ENCODE measurements around the gene NRXN2. TPM values are rescaled to one million over a fixed set of nuclear protein-coding genes. Genes with fewer than 3 reads are reported as not detected.

The NRXN2 gene
- total and polyA plus RNA-seq, 5 donors from 2014 or later: 0.42 TPM; not detected in 4

DNA sequence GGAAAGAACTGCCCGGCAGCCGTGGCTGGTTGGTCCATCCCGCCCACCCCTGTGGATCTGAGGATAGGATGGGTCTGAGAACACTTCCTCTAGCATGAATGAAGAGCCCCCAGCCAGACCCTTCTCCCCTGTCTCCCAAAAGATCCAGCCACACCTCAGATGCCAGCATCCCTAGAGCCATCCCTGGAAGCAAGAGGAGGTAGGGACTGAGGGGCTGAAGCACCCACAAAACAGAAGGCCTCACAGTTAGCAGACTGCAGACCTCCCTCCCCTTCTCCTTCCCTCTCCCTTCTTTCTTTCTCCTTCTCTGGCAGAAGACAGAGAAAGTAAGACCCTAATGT, 1.7 kb downstream of the NRXN2 start:
- Histone ChIP-seq H3K4me1 (ENCODE audit: control insufficient read depth, insufficient read depth, low read length, poor library complexity, severe bottlenecking) (peaks cover 7% of the 10 kb centered on the region), H3K27ac (ENCODE audit: insufficient read depth, low read length, poor library complexity, severe bottlenecking) (no peak overlapping the region), H3K36me3 (ENCODE audit: control insufficient read depth, insufficient read depth, low read length) (no peaks in the 10 kb centered on the region), H3K9me3 (ENCODE audit: control insufficient read depth in 2 of 2, low read length in 2 of 2) (no peaks in the 10 kb centered on the region), H3K27me3 (ENCODE audit: control insufficient read depth, insufficient read depth, low read length) (no peaks in the 10 kb centered on the region), H3K4me3 (ENCODE audit: low read depth, low read length) (no peak overlapping the region)
- Mint-ChIP-seq H3K27me3 (peaks cover 58% of the 10 kb centered on the region), H3K4me1 (peaks cover 0 to 18% (median 5%) of the 10 kb centered on the region in 4 donors), H3K27ac (peak overlapping the region in 1 of 3 donors; percentile 48), H3K36me3 (no peaks in the 10 kb centered on the region), H3K4me3 (peak overlapping the region in 3 of 4 donors; percentile 38 to 85 (median 80)), H3K9me3 (peaks cover 0 to 2% (median 0%) of the 10 kb centered on the region in 7 donors)
- no peak for ATAC-seq (ENCODE audit: low read depth in 2 of 2)
- no peak for DNase-seq

DNA sequence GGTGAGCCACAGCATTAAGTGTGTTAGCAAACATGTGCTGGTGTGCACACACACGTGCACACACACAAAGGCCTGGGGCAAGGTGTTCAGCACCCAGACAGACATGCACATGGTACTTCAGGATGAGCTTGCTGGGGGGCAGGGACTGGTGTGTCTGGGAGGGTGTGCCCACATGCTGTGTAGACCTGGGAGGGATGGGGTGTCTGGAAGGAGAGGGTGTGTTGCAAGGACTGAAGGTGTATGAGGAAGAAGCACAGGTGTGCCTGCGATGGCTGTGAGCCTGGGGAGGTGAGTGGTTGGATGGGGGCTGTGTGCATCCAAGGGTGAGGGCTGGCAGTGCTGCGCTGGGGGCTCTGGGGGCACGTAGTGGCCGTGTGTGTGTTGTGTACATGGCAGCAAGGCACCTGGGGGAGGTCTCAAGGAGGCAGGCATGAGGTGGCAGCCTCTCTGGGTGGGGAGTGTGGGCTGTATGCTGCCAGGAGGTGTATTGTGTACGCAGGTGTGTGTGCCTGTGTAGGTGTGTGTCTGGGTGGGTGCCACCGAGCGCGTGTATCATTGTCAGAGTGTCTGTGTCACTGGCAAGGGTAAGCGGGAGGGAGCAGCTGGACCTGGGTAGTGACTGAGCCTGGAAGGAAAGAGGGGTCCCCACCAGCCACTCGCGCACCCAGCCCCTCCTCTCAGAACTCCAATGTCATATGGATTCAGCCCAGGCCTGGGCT, 2.2 kb downstream of the NRXN2 start:
- H3K36me3 Mint-ChIP-seq: no peaks in the 10 kb centered on the region
- Histone ChIP-seq H3K4me1 (ENCODE audit: control insufficient read depth, insufficient read depth, low read length, poor library complexity, severe bottlenecking) (peaks cover 7% of the 10 kb centered on the region), H3K4me3 (ENCODE audit: low read depth, low read length) (no peak overlapping the region), H3K9me3 (ENCODE audit: control insufficient read depth in 2 of 2, low read length in 2 of 2) (no peaks in the 10 kb centered on the region), H3K27ac (ENCODE audit: insufficient read depth, low read length, poor library complexity, severe bottlenecking) (no peak overlapping the region), H3K36me3 (ENCODE audit: control insufficient read depth, insufficient read depth, low read length) (no peaks in the 10 kb centered on the region), H3K27me3 (ENCODE audit: control insufficient read depth, insufficient read depth, low read length) (no peaks in the 10 kb centered on the region)
- H3K27me3 Mint-ChIP-seq: peaks cover 62% of the 10 kb centered on the region
- H3K4me3 Mint-ChIP-seq: peak overlapping the region in 2 of 4 donors; percentile 38 to 85
- peaks cover 0 to 2% (median 0%) of the 10 kb centered on the region in 7 donors for H3K9me3 Mint-ChIP-seq
- peak overlapping the region in 2 of 3 donors; percentile 39 to 48 for H3K27ac Mint-ChIP-seq
- H3K4me1 Mint-ChIP-seq: peaks cover 0 to 18% (median 5%) of the 10 kb centered on the region in 4 donors
- DNase-seq (no peak), ATAC-seq (ENCODE audit: low read depth in 2 of 2) (no peak)

DNA sequence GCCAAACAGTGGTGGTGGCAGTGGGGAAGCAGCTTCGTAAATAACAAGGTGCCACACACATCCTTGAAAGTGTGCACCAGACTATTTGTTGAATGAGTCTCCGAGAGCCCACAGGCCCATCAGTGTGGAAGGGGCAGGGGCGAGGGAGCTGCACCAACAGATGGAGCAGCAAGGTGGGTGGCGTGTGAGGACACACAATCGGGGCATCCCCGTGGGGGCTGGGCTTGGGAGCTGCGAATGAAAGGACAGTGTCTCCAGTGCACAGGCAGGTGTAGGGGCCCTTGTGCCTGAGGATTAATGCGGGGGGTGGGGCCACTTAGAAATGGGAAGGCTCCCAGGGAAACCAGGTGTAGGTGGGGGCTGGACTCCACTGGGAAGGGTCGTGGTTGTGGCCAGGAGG, 2.8 kb downstream of the NRXN2 start:
- Histone ChIP-seq H3K9me3 (ENCODE audit: control insufficient read depth in 2 of 2, low read length in 2 of 2) (no peaks in the 10 kb centered on the region), H3K4me3 (ENCODE audit: low read depth, low read length) (no peak overlapping the region), H3K27ac (ENCODE audit: insufficient read depth, low read length, poor library complexity, severe bottlenecking) (no peak overlapping the region), H3K27me3 (ENCODE audit: control insufficient read depth, insufficient read depth, low read length) (peaks cover 4% of the 10 kb centered on the region), H3K4me1 (ENCODE audit: control insufficient read depth, insufficient read depth, low read length, poor library complexity, severe bottlenecking) (peaks cover 7% of the 10 kb centered on the region), H3K36me3 (ENCODE audit: control insufficient read depth, insufficient read depth, low read length) (no peaks in the 10 kb centered on the region)
- Mint-ChIP-seq H3K36me3 (no peaks in the 10 kb centered on the region), H3K27me3 (peaks cover 68% of the 10 kb centered on the region), H3K27ac (peak overlapping the region in 1 of 3 donors; percentile 11), H3K4me3 (peak overlapping the region in 1 of 4 donors; percentile 85), H3K4me1 (peaks cover 0 to 14% (median 4%) of the 10 kb centered on the region in 4 donors), H3K9me3 (peaks cover 0 to 2% (median 0%) of the 10 kb centered on the region in 7 donors)
- DNase-seq (no peak), ATAC-seq (ENCODE audit: low read depth in 2 of 2) (no peak)

DNA sequence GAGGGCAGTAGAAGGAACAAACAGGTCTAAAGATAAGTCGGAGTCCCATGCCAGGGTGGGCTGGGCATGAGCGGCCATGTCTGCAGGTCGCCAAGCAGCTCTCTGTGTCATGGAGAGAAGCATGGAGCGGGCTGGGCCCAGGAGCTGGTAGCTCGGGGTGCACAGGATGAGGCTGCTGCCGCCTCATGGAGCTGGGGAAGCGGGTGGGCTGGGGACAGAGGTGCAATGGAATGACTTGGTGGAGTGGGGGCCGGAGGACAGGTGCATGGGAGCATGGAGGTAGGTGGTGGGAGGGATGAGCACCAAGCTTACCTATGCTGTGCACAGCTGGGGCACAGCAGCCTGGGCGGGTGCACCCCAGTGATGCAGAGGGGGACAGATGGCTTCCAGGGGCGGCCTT, 3.6 kb downstream of the NRXN2 start:
- no peak overlapping the region for H3K27ac ChIP-seq (ENCODE audit: insufficient read depth, low read length, poor library complexity, severe bottlenecking)
- H3K27me3 ChIP-seq (ENCODE audit: control insufficient read depth, insufficient read depth, low read length): peaks cover 7% of the 10 kb centered on the region
- H3K27ac Mint-ChIP-seq: no peak overlapping the region
- no peaks in the 10 kb centered on the region for H3K36me3 ChIP-seq (ENCODE audit: control insufficient read depth, insufficient read depth, low read length)
- no peak overlapping the region for H3K4me3 ChIP-seq (ENCODE audit: low read depth, low read length)
- no peaks in the 10 kb centered on the region for H3K9me3 ChIP-seq (ENCODE audit: control insufficient read depth in 2 of 2, low read length in 2 of 2)
- ATAC-seq (ENCODE audit: low read depth in 2 of 2): no peak
- peak overlapping the region in 1 of 4 donors; percentile 36 for H3K4me3 Mint-ChIP-seq
- peaks cover 76% of the 10 kb centered on the region for H3K27me3 Mint-ChIP-seq
- H3K4me1 ChIP-seq (ENCODE audit: control insufficient read depth, insufficient read depth, low read length, poor library complexity, severe bottlenecking): peaks cover 7% of the 10 kb centered on the region
- H3K9me3 Mint-ChIP-seq: peaks cover 0 to 2% (median 0%) of the 10 kb centered on the region in 7 donors
- peaks cover 0 to 13% (median 8%) of the 10 kb centered on the region in 4 donors for H3K4me1 Mint-ChIP-seq
- no peak for DNase-seq
- no peaks in the 10 kb centered on the region for H3K36me3 Mint-ChIP-seq

DNA sequence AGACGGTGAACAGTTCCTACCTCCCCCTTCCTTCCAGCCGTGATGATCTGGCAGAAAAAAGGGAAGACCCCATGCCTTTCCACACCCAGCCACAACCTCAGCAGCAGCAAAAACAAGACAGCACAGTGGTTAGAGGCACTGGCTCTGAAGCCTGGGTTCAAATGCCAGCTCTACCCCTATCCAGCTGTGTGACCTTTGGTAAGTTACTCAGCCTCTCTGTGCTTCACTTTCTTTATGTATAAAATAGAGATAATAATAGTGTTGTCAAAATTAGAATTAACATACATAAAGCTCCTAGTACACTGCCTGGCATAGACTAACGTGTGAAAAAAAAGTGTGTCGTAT, 4.2 kb downstream of the NRXN2 start:
- H3K27ac Mint-ChIP-seq: no peak overlapping the region
- ATAC-seq (ENCODE audit: low read depth in 2 of 2): no peak

DNA sequence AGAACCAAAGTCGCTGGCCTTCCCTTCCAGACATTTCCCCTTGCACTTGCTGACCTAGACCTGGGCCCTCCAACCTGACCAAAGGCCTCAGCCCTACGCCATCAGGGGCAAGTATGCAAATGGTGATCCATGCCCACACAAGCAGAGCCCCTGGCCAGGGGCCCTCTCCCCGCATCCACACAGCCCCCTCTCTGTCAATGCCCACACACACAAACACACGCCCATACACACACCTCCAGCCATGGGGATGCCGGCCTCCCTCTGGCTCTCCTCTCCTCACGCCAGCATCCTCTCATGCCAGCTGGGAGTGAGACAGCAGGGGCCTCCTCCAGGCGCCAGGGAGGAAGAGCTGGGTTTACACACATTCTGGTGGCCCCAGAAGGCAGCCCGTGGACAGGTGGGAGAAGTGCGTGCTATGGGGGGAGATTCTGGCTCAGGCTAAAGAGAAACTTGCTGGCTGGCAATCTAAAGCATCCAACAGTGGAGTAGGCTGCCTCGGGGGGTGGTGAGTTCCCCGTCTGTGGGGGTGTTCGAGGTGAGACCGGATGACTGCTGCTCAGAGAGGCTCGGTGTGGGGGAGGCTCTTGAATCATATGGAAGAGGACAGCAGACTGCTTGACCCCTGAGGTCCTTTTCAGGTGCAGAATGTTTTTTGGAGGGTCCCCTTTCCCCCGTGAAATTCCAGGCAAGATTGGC, 4.8 kb downstream of the NRXN2 start:
- Histone ChIP-seq H3K4me3 (ENCODE audit: low read depth, low read length) (no peak overlapping the region), H3K27me3 (ENCODE audit: control insufficient read depth, insufficient read depth, low read length) (peaks cover 7% of the 10 kb centered on the region), H3K9me3 (ENCODE audit: control insufficient read depth in 2 of 2, low read length in 2 of 2) (no peaks in the 10 kb centered on the region), H3K36me3 (ENCODE audit: control insufficient read depth, insufficient read depth, low read length) (no peaks in the 10 kb centered on the region), H3K27ac (ENCODE audit: insufficient read depth, low read length, poor library complexity, severe bottlenecking) (no peak overlapping the region), H3K4me1 (ENCODE audit: control insufficient read depth, insufficient read depth, low read length, poor library complexity, severe bottlenecking) (peaks cover 2% of the 10 kb centered on the region)
- Mint-ChIP-seq H3K9me3 (peaks cover 0 to 2% (median 0%) of the 10 kb centered on the region in 7 donors), H3K4me1 (peaks cover 0 to 15% (median 5%) of the 10 kb centered on the region in 4 donors), H3K27ac (no peak overlapping the region), H3K27me3 (peaks cover 83% of the 10 kb centered on the region), H3K4me3 (no peak overlapping the region), H3K36me3 (no peaks in the 10 kb centered on the region)
- no peak for ATAC-seq (ENCODE audit: low read depth in 2 of 2)
- no peak for DNase-seq

More for the DNA sequence above, 4.2 kb downstream of the NRXN2 start:
- H3K4me3 ChIP-seq (ENCODE audit: low read depth, low read length): no peak overlapping the region
- no peaks in the 10 kb centered on the region for H3K9me3 ChIP-seq (ENCODE audit: control insufficient read depth in 2 of 2, low read length in 2 of 2)
- no peaks in the 10 kb centered on the region for H3K36me3 ChIP-seq (ENCODE audit: control insufficient read depth, insufficient read depth, low read length)
- H3K4me1 ChIP-seq (ENCODE audit: control insufficient read depth, insufficient read depth, low read length, poor library complexity, severe bottlenecking): peaks cover 5% of the 10 kb centered on the region
- no peak overlapping the region for H3K27ac ChIP-seq (ENCODE audit: insufficient read depth, low read length, poor library complexity, severe bottlenecking)
- Mint-ChIP-seq H3K27me3 (peaks cover 82% of the 10 kb centered on the region), H3K36me3 (no peaks in the 10 kb centered on the region), H3K9me3 (peaks cover 0 to 2% (median 0%) of the 10 kb centered on the region in 7 donors), H3K4me3 (no peak overlapping the region), H3K4me1 (peaks cover 0 to 15% (median 7%) of the 10 kb centered on the region in 4 donors)
- no peak for DNase-seq
- peaks cover 7% of the 10 kb centered on the region for H3K27me3 ChIP-seq (ENCODE audit: control insufficient read depth, insufficient read depth, low read length)

DNA sequence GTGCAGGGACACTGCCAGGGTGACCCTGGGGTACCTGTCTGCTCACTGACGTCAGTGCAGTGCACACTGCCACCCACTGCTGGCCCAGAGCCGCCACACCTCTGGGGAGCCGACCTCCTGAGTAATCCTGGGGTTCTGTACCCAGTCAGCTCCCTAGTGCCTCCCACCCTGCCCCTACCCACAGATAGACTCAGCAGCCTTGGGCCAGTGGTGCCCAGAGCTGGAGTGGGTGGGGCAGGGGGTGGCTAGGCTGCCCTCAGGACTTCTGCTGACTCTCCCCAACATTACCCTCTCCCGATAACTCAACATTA, 5.8 kb downstream of the NRXN2 start:
- peaks cover 12% of the 10 kb centered on the region for H3K4me1 ChIP-seq (ENCODE audit: control insufficient read depth, insufficient read depth, low read length, poor library complexity, severe bottlenecking)
- Mint-ChIP-seq H3K36me3 (no peaks in the 10 kb centered on the region), H3K4me3 (no peak overlapping the region), H3K4me1 (peaks cover 0 to 15% (median 7%) of the 10 kb centered on the region in 4 donors), H3K27ac (no peak overlapping the region), H3K9me3 (peaks cover 0 to 2% (median 0%) of the 10 kb centered on the region in 7 donors), H3K27me3 (peaks cover 82% of the 10 kb centered on the region)
- H3K36me3 ChIP-seq (ENCODE audit: control insufficient read depth, insufficient read depth, low read length): no peaks in the 10 kb centered on the region
- H3K27ac ChIP-seq (ENCODE audit: insufficient read depth, low read length, poor library complexity, severe bottlenecking): no peak overlapping the region
- no peak for ATAC-seq (ENCODE audit: low read depth in 2 of 2)
- peaks cover 7% of the 10 kb centered on the region for H3K27me3 ChIP-seq (ENCODE audit: control insufficient read depth, insufficient read depth, low read length)
- H3K4me3 ChIP-seq (ENCODE audit: low read depth, low read length): no peak overlapping the region
- DNase-seq: no peak
- H3K9me3 ChIP-seq (ENCODE audit: control insufficient read depth in 2 of 2, low read length in 2 of 2): no peaks in the 10 kb centered on the region
